ENCODE measurements around the gene ERCC6.

ERCC6 gene

DNA sequence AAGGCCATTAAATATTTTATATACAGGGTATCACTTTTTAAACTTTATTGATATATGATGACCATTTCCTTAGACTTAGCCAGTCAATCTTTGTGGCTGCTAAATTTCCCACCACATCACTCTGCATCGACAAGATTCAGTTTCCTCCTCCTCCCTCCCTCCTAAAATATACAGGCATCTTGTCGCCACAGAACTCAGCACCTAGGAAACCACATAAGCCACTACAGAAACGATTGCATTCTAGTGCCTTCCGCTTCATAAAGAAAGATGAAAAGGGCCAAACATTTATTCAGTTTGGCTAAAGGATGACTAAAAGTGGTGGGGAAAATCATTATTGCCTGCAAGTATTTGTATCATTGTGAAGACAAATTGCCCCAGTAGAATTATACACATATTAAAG lies 30.7 kb downstream of the ERCC6 start:
- peak; percentile 21 to 24 for DNase-seq

DNA sequence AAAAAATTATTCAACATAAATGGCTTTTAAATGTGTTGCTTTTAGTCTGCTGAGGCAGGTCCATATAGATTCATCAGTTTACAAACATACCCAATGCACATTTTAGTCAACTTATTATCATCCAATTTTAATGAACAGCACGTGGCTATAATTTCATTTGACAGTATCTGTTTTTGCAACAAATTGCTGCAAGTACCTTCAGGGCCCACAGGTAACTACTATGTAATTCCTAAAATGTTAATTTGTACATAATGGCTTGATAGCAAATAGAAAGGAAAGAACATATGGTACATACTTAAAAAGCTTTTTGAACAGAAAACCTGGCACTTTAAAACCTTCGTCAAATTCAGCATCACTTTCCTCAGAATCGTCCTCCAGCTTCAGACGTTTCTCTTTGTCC lies 33.3 kb downstream of the ERCC6 start:
- no peak for DNase-seq

DNA sequence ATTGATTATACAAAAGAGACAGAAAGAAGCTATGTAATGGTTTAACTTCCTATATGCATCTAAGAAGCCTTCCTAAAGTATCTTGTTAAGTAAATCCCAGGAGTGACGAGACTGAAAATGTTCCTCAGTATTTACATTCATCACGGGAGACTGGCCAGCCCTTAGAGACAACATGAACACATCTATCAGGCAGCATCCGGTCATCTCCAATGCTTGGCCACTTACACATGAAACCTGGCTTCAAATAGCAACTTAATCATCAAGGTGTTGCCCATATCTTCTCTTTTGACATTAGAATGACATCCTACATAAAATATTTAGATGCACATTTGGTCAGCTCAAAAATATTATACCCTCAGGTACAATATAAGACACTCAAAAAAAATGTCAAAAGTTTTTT lies 33.8 kb downstream of the ERCC6 start:
- no peak for DNase-seq

DNA sequence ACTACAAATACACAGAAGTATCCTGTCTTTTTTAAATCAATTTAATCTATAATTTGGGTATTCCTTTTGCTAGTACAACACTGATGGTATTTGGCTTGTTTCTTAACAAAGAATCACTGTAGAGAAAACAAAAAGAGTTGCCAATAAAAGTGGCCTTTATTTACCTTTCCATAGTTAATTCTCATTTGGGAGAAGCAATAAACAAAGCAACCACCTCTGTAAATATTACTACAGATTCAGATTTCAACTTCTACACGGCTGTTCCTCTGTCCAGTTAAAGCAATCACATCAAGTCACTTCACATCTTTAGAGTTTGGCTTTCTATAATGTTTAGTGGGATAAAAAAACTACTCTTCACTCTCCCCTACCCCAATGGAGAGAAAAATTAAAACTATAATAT lies 34.4 kb downstream of the ERCC6 start:
- DNase-seq, result no peak

DNA sequence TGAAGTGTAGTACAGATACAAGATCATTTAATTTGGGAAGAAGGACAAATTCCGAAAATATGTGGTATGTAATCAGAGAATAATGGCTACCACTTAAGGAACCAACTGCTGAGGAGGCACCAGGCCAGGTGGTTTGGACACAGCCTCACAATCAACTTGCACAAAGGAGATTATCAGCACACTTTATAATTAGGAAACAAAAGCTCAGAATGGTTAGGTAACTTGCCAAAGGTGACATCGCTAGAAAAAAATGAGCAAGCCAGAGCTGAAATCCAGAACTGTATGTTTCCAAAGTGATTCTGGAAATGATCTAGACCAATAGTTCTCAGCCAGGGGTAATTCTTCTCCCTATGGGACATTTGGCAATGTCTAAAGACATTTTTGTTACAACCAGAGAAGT lies 36.6 kb downstream of the ERCC6 start:
- no peak for DNase-seq

DNA sequence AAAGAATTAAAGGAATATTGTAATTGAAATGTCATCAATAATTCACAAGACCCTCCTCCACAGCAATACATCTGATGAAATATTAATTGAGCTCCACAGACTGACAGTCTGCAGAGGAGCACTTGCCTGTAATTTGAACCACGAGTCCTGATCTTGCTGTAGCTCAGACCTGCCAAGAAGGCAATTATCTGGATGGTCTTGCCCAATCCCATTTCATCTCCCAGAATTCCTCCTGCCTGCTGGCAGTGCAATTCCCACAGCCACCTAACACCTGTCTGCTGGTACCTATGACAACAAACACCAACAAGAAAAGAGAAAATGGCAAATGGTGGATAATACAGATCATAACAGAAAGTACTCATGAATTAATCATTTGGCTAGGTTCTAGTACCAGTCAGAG lies 38.5 kb downstream of the ERCC6 start:
- DNase-seq, result no peak

DNA sequence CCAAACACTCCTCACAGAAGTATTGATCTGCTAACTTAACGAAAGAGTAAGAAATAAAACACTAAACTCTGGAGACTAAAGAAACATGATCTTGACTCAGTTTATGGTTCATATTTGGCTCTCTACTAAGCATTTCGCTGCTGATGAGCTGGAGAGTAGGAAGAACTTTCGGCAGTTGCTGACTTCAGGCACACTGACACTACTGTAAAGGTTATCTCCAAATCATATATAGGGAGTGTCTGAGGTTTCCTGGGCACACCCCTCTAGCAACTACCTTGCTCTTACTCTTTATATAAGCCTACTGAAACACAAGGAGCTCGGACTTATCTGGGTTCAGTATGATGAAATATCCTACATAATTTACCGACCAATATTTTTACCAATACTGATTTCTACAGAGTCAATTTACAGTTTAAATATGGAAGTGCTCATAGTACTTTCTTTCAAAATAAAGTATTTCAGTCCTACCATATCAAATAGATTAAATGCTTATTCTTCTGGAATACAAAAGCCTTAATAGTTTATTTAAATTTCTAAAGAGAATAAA lies 39.5 kb downstream of the ERCC6 start:
- no peak for DNase-seq

DNA sequence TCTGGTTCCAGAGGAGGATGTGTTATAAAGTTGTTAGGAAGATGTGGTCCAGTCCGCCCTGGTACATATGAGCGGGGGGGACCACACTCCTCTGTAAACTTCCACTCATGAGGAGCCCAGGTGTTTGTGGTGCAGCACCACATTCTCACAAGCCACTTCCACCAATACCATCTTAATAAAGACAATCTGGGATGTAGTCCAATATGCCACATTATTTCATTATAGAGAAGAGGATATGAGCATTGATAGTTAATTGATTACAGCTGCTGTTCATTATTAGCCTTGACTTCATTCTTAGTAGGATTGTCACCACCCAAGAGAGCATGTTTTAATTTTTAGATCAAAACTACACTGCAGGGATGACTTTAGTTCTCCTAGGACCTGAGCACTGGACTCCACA lies 40.5 kb downstream of the ERCC6 start:
- no peak for DNase-seq

DNA sequence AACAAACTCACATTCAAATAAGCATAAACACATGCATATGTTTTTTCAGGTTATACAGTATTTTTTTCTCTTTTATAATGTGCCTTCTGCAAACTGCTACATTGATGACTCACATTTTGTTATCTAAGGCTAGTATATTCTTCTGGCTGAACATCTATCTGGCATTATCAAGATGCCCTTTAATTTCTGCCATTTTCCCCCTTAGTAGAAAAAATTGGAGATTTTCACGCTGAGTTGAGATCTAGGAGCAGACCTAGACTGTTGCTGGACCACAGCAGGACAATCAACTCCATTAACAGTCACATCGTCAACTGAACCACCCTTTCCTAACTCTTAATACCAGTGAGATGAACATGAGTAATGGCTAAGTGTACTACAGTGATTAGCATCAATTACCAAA lies 41.6 kb downstream of the ERCC6 start:
- no peak for DNase-seq

DNA sequence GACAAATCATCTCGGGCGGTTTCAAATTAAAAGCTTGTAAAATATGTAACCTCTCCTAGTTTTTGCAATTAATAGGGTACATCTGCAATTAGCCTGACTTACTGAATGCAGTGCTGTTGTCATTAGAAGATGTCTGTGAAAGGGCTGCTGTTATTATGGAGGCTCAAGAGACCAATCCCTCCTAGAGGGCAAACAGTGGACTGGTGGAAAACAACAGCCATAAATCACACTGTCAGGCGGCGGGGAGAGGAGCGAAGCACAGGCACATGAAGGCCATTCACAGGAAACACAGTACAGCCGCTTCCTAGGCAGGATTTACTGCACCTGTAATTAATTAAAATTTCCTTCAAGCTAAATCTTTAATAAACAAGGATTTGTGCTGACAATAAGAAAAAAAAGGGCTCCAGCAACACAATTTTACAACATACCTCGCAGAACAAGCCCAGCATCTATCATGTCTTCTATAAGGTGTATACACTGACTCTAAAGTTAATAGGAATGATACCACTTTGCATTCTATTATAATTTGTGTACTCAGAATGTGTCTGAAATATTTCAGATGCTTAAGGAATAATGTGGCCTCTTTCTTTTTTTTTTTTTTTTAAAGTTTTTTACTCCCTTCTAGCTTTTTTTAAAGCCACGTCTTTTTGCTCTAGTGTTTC lies 50.7 kb downstream of the ERCC6 start:
- no peak for DNase-seq

DNA sequence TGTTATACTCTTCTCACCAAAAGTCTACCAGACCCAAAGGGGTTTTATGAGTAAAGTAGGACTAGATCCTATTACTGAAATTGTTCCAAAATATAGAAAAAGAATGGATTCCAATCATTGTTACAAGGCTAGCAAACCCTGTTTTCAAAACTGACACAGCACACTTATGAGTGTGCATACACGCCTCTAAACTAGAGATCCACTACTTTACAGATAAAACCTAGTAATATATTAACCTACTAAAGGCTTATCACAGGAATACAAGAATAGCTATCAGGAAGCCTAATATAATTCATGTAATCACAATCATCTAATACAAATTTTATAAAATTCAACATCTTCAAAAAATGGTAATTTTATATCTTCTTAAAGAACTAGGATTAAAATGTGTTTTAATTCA lies 52.2 kb downstream of the ERCC6 start:
- no peak for DNase-seq

DNA sequence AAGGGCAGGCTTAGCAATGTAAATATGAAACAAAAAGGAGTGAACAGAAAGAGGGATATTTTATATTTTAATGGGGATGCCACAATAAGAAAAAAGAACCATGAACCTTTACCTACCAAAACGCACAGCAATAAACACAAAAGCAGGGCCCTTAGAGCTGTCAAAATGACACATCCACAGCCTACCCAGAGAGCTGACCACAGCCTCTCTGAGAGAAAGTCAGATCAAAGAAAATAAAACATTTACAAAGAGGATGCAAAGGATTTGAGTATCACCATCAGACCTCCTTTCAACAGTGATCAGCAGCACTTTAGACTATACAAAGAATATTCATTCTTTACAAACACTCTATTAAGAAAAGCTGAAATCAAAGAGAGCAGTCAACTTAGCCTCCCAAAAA lies 52.9 kb downstream of the ERCC6 start:
- no peak for DNase-seq

DNA sequence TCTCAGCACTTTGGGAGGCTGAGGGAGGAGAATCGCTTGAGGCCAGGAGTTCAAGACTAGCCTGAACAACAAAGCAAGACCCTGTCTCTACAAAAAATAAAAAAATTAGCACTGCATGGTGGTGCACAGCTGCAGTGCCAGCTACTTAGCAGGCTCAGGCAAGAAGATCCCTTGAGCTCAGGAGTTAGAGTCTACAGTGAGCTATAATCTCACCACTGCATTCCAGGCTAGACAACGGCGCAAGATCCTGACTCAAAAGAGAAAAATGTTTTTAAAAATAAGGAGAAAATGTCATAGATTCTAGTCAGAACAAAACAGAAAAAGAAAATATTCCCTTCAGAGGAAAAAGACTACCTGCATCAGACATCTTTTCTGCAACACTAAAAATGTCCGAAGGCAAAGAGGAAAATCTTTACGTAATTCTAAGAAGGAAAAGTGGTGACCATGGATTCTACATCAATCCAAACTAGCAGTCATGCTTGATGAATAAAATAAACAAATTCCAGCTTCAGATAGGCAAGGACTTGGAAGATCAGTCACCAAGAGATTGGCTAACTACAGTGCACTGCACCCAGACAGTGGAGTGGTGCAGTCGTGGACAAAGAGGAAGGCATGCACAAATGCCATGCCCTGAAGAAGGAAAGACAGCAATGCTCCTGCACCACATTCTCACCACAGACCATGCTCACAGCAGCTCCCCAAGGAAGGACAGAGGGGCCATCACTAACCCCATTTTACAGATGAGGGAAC lies 54.3 kb downstream of the ERCC6 start:
- DNase-seq, result no peak

DNA sequence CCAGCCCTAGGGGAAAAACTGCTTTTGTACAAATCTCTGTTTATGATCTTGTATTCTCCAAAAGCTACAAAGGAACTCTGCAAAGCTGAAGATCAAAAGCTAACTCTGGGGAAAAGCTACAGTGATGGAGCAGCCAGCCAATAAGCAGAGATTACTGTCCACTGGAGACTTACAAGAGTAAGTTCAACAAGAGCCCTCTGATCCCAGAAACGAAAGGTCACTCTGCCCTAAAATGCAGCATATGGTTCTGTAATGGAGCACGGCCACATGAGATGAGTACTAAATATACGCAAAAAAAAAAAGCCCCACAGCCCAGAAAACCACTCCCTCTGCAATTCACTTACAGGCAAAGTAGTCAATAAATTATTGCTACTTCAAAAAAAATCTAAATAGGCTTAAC lies 60.1 kb downstream of the ERCC6 start:
- no peak for DNase-seq

DNA sequence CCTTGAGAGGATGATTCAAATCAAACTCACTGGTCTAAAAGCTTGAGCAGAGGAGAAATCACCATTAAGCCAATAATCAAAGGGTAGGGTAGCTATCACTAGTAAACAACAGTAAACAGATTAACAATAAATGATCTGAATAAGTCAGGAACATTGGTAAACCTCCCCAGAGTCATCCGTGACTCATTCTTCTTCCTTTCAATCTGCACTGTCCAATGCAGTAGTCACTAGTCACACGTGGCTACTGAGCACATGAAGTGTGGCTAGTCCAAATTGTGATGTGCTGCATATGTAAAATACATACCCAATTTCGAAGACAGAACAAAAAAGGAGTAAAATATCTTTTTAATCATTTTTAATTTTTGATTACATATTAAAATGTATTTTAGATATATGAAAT lies 64.0 kb downstream of the ERCC6 start:
- no peak for DNase-seq

DNA sequence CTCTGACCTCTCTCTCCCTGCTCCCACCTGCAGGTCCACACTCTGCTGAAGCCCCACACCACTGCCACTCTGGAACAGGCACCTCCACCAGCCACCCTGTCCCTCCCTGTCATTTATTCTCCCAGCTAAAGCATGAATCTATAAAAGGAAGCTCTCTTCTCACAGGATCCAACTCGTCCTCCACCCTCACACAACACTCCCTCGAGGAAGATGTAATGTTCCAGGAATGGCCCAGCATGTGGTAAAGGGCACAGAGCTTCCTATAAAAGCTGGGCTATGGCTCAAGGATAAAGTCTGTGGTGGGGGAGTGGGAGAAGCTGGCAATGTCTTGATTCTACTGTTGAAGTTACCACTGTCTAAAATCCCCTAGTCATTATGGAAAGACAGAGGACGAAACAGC lies 67.4 kb downstream of the ERCC6 start:
- DNase-seq, result no peak

DNA sequence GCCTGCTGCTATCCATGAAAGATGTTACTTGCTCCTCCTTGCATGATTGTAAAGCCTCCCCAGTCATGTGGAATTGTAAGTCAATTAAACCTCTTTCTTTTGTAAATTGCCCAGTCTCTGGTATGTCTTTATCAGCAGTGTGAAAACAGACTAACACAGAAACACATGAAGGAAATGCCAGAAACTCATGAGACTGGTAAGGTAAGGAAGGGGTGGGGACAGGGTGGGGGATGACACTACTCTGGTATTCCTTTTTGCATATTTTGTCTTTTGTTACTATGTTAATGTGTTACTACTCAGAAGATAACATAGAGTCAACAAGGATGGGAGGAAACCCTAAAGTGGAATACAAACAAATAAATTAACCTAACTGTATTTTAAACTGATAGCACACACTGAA lies 73.2 kb downstream of the ERCC6 start:
- DNase-seq, result no peak

All from Kasumi-1 (cell line).